ENCODE data around the gene USP10.
A peak's percentile ranks its signal among the peaks of the same experiment; 100 is the strongest.

Gene USP10

DNA sequence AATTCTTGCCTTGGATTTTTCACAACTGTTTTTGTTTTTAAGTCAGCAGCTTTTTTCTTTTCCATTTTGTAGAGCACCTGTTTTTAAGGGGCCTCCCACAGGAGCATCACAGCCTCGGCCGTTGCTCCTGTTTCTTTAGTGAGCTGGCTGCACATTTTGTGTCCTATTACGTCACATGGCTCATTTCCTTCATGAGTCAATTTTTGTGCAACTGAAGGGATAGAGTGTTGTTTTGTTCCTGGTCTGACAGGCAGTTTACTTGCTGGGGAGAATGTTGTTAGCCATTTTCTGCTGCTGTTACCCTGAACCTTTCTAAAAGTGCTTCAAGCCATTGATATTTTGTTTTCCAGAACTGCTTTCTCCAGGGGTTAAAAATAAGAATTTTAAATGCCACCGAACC, 75.0 kb downstream of the USP10 start:
- DNase-seq (ENCODE audit: low spot score): peak; percentile 61

DNA sequence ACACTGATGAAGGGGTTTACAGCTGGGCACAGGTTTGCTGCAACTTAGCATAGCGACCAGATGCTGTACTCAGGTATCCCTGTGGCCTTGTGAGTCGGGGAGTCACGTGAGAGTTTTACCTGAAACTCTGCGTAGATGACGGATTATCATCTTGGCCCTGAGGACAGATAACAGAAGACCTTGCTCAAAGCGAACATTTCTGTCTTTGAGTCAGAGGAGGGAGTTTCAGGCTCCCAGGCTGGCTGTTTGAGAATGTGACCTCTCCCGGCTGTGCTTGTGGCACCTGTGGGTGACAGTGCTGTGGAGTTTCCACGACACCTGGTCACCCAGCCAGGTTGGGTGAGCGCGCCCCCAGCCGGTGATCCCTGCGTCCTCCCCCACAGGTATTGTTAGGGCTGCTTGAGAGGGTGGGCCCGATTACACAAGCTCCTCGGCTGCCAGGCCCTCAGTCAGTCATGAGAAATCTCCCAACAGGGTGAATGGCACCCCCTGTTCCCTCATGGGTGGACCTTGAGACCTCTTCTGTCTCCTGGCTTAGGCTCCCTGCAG, 75.5 kb downstream of the USP10 start:
- no peak for DNase-seq (ENCODE audit: low spot score)

- no peak for DNase-seq (ENCODE audit: low spot score)
These were observed 77.6 kb downstream of the USP10 start for GRCh38 chr16:84777435-84777834.

DNA sequence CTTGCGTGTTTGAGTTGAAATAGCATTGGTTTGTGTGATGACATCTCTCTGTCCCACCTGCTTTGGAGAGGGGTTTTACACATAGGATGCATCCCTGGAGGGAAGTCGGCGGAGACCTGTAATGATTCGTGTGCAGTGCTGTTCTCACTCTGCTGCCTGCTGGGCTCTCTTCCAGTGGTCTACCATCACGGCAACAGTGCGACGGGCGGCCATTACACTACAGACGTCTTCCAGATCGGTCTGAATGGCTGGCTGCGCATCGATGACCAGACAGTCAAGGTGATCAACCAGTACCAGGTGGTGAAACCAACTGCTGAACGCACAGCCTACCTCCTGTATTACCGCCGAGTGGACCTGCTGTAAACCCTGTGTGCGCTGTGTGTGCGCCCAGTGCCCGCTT, 78.9 kb downstream of the USP10 start:
- no peak for DNase-seq (ENCODE audit: low spot score)

DNA sequence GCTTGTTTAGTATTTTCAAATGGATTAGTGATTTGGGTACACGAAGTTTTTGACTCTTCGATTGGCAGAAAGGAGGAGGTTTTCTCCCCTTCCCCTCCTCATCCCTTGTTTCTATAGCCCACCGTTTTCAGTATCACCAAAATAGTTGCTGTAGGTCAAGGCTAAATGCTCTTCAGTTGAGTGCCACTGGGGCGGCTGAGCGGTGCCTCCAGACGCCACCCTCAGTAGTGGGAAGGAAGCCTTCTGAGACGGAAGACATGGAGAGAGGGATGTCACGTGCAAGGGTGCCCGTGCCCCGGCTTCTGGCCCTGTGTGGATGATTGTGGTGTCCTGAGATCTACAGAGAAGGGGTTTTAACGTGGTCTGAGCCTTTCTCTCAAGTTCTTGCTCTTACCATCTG, 80.3 kb downstream of the USP10 start:
- DNase-seq (ENCODE audit: low spot score): no peak

DNA sequence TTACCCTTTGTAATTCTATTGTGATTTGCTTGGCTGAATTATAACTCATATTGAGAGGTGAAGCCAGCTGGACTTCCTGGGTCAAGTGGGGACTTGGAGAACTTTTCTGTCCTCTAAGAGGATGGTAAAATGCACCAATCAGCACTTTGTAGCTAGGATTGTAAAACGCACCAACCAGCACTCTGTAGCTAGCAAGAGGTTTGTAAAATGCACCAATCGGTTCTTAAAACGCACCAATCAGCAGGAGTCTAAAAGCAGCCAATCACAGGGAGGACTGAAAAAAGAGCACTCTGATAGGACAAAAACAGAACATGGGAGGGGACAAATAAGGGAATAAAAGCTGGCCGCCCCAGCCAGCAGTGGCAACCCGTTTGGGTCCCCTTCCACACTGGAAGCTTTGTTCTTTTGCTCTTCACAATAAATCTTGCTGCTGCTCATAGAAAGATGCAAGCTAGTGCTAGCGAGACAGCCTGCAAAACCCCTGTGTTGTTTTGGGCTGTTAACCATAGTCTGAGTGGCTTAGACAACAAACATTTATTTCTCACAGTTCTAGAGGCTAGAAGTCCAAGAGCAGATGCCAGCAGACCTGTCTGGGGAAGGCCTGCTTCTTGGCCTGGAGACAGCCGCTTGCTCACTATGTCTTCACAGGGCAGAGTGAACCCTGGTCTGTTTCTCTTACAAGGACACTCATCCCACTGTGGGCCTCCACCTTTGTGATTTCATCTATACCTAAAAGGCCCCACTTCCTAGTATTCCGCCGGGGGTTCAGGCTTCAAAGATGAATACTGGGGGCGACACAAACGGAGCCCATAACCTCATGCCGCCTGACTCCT, 81.0 kb downstream of the USP10 start:
- DNase-seq (ENCODE audit: low spot score): no peak

DNA sequence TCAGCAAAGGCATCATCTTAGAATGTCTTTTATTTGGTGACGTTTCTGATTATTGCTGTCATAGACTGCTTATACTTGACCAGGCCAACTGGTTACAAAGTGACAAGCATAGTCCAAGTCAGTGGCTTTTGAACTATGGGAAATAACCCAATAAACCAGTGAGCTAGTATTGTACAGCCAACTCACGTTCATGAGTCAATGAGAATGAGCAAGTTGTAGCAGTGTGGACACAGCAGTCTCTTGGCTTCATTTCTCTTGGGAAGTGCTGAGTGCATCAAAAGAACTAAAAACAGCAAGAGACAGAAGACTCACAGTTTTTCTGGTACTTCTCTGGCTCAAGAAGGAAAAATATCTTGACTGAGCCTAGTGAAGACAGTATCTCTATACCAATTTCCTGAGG, 83.0 kb downstream of the USP10 start:
- no peak for DNase-seq (ENCODE audit: low spot score)

- peak; percentile 34 for DNase-seq (ENCODE audit: low spot score)
These were observed 86.2 kb downstream of the USP10 start for GRCh38 chr16:84785843-84786581.

- no peak for DNase-seq (ENCODE audit: low spot score)
These were observed 86.9 kb downstream of the USP10 start for GRCh38 chr16:84786605-84787262.

DNA sequence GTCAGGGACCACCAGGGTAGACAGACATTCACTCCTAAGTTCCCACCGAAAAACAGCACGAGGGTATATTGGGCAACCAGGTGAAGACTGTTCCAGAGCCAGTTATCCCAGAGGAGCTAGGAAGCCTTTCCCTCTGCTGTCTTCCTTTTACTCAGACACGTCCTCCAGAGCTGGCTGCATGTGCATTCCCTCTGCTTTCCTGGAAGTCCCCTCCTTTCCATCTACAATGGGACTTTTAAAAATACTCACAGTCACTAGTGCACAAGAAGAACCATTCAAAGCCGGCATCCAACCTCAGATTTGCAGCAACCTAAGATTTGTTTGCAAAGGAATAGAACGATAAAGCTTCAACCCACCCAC, 87.4 kb downstream of the USP10 start:
- no peak for DNase-seq (ENCODE audit: low spot score)

DNA sequence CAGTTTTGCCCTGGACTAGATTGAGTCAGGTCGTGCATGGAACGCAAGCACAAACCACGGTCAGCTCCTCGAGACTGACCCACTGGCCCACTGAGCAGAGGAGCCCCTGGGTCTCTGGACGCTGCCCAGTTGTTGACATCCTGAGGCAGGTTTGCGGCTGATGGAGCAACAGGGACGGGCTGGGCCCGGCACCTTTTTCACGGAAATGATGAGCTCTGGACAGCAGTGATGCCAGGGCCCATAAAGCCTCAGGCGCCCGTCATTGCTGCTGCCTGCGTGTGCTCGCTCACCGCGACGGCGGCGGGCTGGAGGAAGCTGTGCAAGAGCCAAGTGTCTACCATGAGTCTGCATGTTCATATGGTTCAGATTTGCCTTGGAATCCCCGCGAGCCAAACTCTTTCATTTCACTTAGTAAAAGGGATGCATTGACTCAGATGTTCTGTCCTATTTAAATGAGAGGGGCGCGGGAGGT, 89.2 kb downstream of the USP10 start:
- DNase-seq (ENCODE audit: low spot score): no peak

DNA sequence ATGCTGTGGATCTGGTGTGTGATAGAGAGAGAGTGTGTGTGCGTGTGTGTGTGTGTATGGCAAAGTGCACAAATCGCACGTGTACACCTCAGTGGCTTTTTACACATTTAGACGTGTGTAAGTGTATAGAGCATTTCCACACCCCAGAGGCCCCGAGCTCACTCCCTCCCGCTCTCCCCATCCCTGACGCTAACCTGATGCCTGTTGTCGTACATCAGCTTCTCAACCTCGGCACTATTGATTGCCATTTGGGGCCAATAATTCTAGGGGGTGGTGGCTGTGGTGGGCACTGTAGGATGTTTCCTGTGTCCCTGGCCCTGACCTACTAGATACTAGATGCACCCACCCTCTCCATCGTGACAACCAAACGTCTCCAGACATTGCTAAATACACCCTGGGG, 89.6 kb downstream of the USP10 start:
- DNase-seq (ENCODE audit: low spot score): no peak

DNA sequence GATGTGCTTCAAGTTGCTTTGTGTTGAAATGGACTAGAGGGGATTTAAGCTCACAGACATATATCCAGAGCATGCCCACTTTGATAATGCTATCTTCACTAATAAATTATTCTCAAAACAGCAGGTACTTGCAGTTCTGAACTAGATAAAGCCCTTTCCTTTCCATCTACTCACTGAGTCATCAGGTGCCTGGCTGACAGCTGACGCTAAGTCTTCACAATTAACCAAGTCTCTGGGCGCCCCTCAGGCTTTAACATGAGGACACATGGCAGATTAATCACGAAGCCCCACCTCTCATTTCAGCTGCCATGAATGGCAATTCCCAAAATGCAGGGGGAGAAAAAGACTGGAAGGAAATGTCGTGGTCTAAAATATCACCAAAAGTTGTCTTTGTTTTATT, 90.5 kb downstream of the USP10 start:
- DNase-seq (ENCODE audit: low spot score): no peak

GRCh38 chr16:84791088-84791487, 91.3 kb downstream of the USP10 start:
- DNase-seq (ENCODE audit: low spot score): no peak

DNA sequence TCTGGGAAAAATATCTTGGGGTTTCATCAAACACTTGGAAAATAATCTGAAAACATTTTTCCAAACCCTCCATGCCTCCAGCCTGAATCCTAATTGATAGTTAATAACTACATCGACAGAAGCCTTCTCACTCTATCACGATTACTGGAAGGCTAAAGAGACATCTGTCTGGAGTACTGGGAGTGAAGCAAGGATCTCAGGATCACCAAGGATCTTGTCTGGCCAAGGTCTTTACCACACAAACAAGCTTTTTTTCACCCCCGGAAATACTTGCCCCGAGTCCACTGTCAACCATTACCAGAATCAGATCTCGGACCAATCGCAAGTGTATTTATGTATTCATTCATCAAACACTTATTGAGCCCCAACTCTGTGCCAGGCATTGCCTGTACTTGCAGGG, 91.7 kb downstream of the USP10 start:
- DNase-seq (ENCODE audit: low spot score): no peak

GRCh38 chr16:84794186-84794585, 94.4 kb downstream of the USP10 start:
- no peak for DNase-seq (ENCODE audit: low spot score)

- DNase-seq (ENCODE audit: low spot score): no peak
These were observed 94.8 kb downstream of the USP10 start for GRCh38 chr16:84794626-84795025.

DNA sequence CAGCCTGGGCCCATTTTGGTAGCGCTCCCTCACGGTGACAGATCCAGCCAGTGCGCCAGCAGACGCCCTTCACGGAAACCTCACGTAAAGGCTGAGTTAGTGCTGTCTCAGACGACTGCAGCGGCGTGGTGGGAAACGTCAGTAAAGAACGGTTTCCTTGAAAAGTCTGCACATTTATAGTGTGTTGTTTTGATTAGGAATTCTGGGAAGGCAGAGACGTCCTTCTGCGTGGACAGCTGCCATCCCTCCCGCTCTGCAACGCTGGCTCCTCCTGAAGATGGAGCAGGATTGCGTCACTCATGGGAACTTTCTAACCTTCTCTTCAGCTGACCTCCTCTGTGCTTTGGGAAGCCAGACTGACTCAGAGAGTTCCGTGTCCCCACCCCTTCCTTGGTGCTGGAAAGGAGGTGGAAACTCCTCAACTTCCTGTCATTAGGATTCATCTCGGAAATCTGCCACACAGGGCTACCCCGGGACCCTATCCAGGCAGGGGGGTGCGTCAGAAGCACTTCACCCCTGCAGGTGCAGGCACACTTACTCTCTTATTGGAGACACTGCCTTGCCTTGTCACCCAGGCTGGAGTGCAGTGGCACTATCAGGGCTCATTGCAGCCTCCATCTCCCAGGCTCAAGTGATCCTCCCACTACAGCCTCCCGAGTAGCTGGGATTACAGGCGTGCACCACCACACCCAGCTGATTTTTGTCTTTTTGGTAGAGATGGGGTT, 95.7 kb downstream of the USP10 start:
- peak; percentile 94 for DNase-seq (ENCODE audit: low spot score)

- no peak for DNase-seq (ENCODE audit: low spot score)
These were observed 100.6 kb downstream of the USP10 start for GRCh38 chr16:84800158-84800978.

DNA sequence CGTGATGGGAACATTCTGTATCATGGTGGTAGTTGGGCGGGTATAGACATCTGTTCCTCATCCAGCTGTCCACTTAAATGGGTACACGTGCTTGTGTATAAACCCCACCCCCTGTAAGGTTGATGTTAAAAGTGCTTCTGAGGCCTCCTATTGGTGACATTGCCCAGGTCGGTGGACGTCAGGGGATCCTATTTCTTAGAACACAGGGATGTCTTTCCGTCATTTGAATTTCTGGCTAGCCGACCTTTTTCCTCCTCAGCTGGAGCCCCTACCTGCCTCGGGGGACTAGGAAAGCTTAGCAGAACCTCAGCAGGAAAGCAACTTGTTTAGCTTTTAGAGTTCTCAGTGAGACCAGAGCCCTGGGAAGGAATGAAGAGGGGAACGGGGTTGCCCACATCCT, 103.3 kb downstream of the USP10 start:
- no peak for DNase-seq (ENCODE audit: low spot score)

GRCh38 chr16:84804326-84804725, 104.5 kb downstream of the USP10 start:
- DNase-seq (ENCODE audit: low spot score): no peak

Measured in hepatic stellate cell (primary cell).